Measurements from ENCODE around the gene MAGEC3.
A peak's percentile ranks its signal among the peaks of the same experiment; 100 is the strongest.

MAGEC3 gene

GRCh38 chrX:141838016-141838415, at the start of gene MAGEC3:
MAGEC3 (plus strand) TSS chrX:141838316; CDS start chrX:141838316, 0 bp downstream.
- H3K27ac ChIP-seq: no peak within 1 kb of the TSS
- no peak for TF ChIP-seq CTCF (conservative IDR thresholded peaks at IDR 0.05)

DNA sequence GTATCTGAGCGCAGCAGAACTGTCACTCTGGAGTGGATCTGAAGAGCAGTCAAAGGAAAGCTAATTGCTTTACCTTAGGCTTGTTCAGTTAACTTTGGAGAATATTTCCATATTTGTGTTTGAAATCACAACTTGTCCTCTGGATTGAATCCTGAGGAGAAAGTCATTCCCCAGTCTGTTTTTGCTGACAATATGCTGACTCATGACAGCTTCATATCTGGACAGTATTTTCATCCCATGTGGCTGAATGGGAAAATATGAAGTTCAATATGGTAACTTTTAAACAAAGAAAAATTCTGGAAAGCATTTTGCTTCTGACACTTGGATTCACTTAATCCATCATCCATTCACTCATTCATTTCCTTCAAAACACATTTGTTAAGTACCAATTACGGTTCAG, 46.3 kb upstream of the MAGEC3 start:
- no peak overlapping the region for H3K27ac ChIP-seq
- no peak for TF ChIP-seq CTCF (conservative IDR thresholded peaks at IDR 0.05)

- TF ChIP-seq CTCF (conservative IDR thresholded peaks at IDR 0.05): no peak
Observed at GRCh38 chrX:141811438-141811837, 26.7 kb upstream of the MAGEC3 start.

GRCh38 chrX:141814213-141814857, 23.8 kb upstream of the MAGEC3 start:
- H3K27ac ChIP-seq: peak overlapping the region; percentile 82
- no peak for TF ChIP-seq CTCF (conservative IDR thresholded peaks at IDR 0.05)

More at GRCh38 chrX:141811438-141811837, 26.7 kb upstream of the MAGEC3 start:
- H3K27ac ChIP-seq: no peak overlapping the region

DNA sequence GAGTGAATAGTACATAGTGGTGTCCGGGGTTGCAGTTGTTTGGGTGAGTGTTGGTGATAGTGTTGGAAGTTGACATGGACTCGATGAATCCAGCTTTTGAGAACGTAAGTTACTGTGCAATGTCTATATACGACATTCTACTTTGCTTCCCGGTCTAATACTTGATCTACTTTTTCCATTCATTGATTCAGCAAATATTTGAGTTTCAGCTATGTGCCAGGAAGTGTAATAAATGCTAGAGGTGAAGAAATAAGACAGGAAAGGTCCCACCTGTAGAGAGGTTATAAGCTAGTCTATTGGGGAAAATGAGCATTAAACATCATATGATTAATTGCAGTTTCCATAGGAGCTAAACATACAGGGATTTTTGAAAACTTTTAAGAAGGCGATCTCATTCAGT, 22.2 kb upstream of the MAGEC3 start:
- no peak overlapping the region for H3K27ac ChIP-seq
- no peak for TF ChIP-seq CTCF (conservative IDR thresholded peaks at IDR 0.05)

DNA sequence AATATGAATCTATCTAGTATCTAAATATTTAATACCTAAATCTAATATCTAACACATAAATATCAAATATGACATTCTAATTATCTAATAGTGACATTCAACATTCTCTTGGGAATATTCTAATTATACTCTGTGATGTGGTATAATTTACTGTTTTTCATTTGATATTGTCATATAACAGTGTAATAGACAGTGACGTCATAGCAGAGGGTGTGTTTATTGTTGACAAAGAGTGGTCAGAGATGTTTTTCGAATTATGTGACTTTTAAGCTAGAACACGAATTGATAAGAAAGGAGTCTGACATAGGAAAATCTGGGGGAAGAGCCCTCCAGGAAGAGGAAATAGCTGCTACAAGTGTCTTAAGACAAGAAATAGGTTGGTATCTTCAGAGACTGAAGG, 5.9 kb upstream of the MAGEC3 start:
- TF ChIP-seq CTCF (conservative IDR thresholded peaks at IDR 0.05): no peak
- H3K27ac ChIP-seq: no peak overlapping the region

DNA sequence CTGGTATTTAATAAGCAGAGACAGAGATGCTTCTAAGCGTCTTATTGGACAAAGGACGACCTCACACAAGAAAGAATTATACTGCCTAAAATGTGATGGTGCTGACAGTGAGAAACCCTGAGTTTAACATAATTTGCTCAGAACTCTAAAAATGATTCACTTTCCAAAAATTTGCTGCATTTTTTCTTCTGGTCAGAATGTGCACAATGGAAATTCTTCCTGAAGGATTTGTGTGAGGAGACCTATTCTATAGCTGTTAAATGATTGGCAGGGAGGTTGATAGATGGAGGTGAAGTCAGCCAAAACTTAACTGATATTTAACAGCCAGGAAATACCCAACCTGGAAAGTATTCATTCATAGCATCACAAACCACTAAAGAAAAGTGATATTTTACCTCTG, 1.7 kb downstream of the MAGEC3 start:
- no peak overlapping the region for H3K27ac ChIP-seq
- TF ChIP-seq CTCF (conservative IDR thresholded peaks at IDR 0.05): no peak
